SU-DHL-6 (cell line): Measurements from ENCODE around the gene MROH2A.

Source experiments
- EZH2phosphoT487 ChIP-seq: fragments of 200-600 bp; sonication (generic), shearing (Covaris generic); conservative IDR thresholded peaks from 2 replicates; pipeline ENCODE4 v1.6.1; 2018; ENCODE audit warnings: mild to moderate bottlenecking, antibody characterized with exemption, low read length, moderate library complexity, mixed read lengths
- TF ChIP-seq, protein P1 (sequence below): fragments of 200-600 bp; sonication (generic); IDR thresholded peaks from one replicate; pipeline ENCODE4 v1.5.1; 2017; ENCODE audit warnings: antibody characterized with exemption, mild to moderate bottlenecking, low read length, moderate library complexity; ENCODE audit not compliant: insufficient read depth, poor library complexity, severe bottlenecking

DNA sequence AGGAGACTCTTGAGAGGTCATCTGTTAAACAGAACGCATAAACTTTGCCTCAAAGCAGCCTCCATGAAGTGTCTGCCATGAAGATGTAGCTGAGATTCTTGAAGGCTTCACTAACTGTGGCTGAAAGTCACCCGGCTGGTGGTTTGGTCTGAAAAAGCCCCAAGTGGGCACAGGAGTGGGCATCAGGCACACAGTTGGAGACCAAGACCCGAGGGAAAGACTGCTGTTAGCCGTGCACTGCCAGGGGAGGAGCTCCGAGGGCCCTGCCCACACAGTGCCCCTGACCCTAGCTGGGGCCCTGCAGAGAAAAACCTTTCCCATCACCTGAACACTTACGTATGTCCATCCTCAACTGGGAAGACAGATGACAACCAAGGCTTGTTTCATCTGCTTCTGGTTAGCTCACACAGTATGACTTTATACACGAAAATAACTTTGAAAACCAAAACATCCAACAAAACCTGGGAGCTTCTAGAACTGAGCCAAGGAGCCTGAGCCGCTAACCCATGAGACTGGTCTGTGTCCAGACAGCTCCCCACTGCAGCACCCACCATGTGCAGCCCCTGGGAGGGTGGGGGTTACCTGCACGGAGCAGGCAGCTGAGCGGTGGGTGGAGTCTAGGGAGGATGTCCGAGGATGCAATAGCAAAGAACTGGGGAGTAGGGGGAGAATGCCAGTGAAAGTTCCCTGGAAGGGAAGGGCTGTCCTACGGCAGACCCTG lies 60.8 kb downstream of the MROH2A start:
- TF ChIP-seq, protein P1, sequence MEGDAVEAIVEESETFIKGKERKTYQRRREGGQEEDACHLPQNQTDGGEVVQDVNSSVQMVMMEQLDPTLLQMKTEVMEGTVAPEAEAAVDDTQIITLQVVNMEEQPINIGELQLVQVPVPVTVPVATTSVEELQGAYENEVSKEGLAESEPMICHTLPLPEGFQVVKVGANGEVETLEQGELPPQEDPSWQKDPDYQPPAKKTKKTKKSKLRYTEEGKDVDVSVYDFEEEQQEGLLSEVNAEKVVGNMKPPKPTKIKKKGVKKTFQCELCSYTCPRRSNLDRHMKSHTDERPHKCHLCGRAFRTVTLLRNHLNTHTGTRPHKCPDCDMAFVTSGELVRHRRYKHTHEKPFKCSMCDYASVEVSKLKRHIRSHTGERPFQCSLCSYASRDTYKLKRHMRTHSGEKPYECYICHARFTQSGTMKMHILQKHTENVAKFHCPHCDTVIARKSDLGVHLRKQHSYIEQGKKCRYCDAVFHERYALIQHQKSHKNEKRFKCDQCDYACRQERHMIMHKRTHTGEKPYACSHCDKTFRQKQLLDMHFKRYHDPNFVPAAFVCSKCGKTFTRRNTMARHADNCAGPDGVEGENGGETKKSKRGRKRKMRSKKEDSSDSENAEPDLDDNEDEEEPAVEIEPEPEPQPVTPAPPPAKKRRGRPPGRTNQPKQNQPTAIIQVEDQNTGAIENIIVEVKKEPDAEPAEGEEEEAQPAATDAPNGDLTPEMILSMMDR: no peak
- no peak for TF ChIP-seq EZH2phosphoT487
